HepG2 (cell line): Measurements from ENCODE around the gene FBXW8. TPM values are rescaled to one million over a fixed set of nuclear protein-coding genes. Genes with fewer than 3 reads are reported as not detected.
A peak's percentile ranks its signal among the peaks of the same experiment; 100 is the strongest.

Experiments used
- ARNTL ChIP-seq: sonication (generic); formaldehyde crosslinking; IDR thresholded peaks from 2 replicates; pipeline ENCODE4 v1.4.0; 2020; ENCODE audit warnings: mild to moderate bottlenecking, missing genetic modification reagents
- EHMT2 ChIP-seq: fragments of 200-600 bp; sonication (generic); IDR thresholded peaks from 2 replicates; pipeline ENCODE4 v1.7.0; 2017; ENCODE audit warnings: antibody characterized with exemption, low read depth, low read length, borderline replicate concordance
- ELF1 ChIP-seq: sonication (generic); formaldehyde crosslinking; IDR thresholded peaks from 2 replicates; pipeline ENCODE4 v1.4.0; 2020; ENCODE audit warnings: missing genetic modification reagents
- ETV5 ChIP-seq: IDR thresholded peaks from 2 replicates; pipeline ENCODE4 v1.6.1; 2018; ENCODE audit warnings: missing biosample characterization, missing genetic modification reagents, inconsistent platforms, borderline replicate concordance
- GABPB1 ChIP-seq: IDR thresholded peaks from 2 replicates; pipeline ENCODE4 v1.6.1; 2016; ENCODE audit warnings: mild to moderate bottlenecking, missing genetic modification reagents, moderate library complexity, missing compliant biosample characterization
- HNRNPL ChIP-seq: fragments of 200-400 bp; formaldehyde crosslinking; IDR thresholded peaks from 2 replicates; pipeline ENCODE4 v1.6.1; 2017; ENCODE audit warnings: mild to moderate bottlenecking, low read depth, low read length
- HNRNPUL1 ChIP-seq: fragments of 200-400 bp; formaldehyde crosslinking; IDR thresholded peaks from 2 replicates; pipeline ENCODE4 v1.6.1; 2017; ENCODE audit warnings: low read depth, mild to moderate bottlenecking, low read length, moderate library complexity
- KDM2A ChIP-seq: sonication (generic); formaldehyde crosslinking; IDR thresholded peaks from 2 replicates; pipeline ENCODE4 v1.4.0; 2020; ENCODE audit warnings: low read depth, missing genetic modification reagents, borderline replicate concordance
- MAFF ChIP-seq: IDR thresholded peaks from 2 replicates; pipeline ENCODE4 v1.6.1; 2011; ENCODE audit warnings: low read depth, low read length, improper control_type of control experiment
- NCOA2 ChIP-seq: sonication (generic); formaldehyde crosslinking; IDR thresholded peaks from 2 replicates; pipeline ENCODE4 v1.8.0; 2022; ENCODE audit warnings: inconsistent platforms
- POGZ ChIP-seq: sonication (generic); formaldehyde crosslinking; IDR thresholded peaks from 2 replicates; pipeline ENCODE4 v1.4.0; 2020; ENCODE audit warnings: mild to moderate bottlenecking, missing genetic modification reagents
- SAP130 ChIP-seq: IDR thresholded peaks from 2 replicates; pipeline ENCODE4 v1.6.1; 2016; ENCODE audit warnings: low read depth
- SMARCE1 ChIP-seq: fragments of 450-650 bp; IDR thresholded peaks from 2 replicates; pipeline ENCODE4 v1.6.1; 2017; ENCODE audit warnings: borderline replicate concordance
- STAT5B ChIP-seq: sonication (generic); formaldehyde crosslinking; IDR thresholded peaks from 2 replicates; pipeline ENCODE4 v1.4.0; 2020; ENCODE audit warnings: missing genetic modification reagents
- ZNF17 ChIP-seq: sonication (generic); formaldehyde crosslinking; IDR thresholded peaks from 2 replicates; pipeline ENCODE4 v1.5.0; 2020; ENCODE audit warnings: mild to moderate bottlenecking, missing genetic modification reagents
- ZNF224 ChIP-seq: sonication (generic); formaldehyde crosslinking; IDR thresholded peaks from 2 replicates; pipeline ENCODE4 v1.5.0; 2020; ENCODE audit warnings: mild to moderate bottlenecking, missing genetic modification reagents
- ZNF296 ChIP-seq: sonication (generic); formaldehyde crosslinking; conservative IDR thresholded peaks from 2 replicates; pipeline ENCODE4 v1.5.0; 2020; ENCODE audit warnings: mild to moderate bottlenecking, missing genetic modification reagents
- ZNF501 ChIP-seq: sonication (generic); formaldehyde crosslinking; IDR thresholded peaks from 2 replicates; pipeline ENCODE4 v1.5.1; 2020; ENCODE audit warnings: mild to moderate bottlenecking, moderate library complexity, missing genetic modification reagents
- ZNF530 ChIP-seq: sonication (generic); formaldehyde crosslinking; IDR thresholded peaks from 2 replicates; pipeline ENCODE4 v1.5.0; 2020; ENCODE audit warnings: low read depth, mild to moderate bottlenecking, missing genetic modification reagents
- ZNF737 ChIP-seq: sonication (generic); formaldehyde crosslinking; IDR thresholded peaks from 2 replicates; pipeline ENCODE4 v1.5.0; 2020; ENCODE audit warnings: missing genetic modification reagents, mild to moderate bottlenecking, borderline replicate concordance
- polyA plus RNA-seq, 8 experiments: library from polyadenylated mRNA; depleted of rRNA in 3 of 8; stranded (reverse) in 7 of 8; unstranded in 1 of 8; fragments of >200 nt; fragmentation: Illumina TruSeq in 4 of 8; extraction: Trizol in 4 of 8; gene quantifications; 2 replicates each; pipeline versions ENCODE4 v1.2.1 to v1.2.3, GENCODE V29; 2011 to 2016; ENCODE audit warnings: low read depth in 4 of 8, missing spikeins in 1 of 8, mixed read lengths in 1 of 8; ENCODE audit not compliant: insufficient read depth in 1 of 8
- total RNA-seq, 5 experiments: library from RNA; depleted of rRNA; stranded (reverse); fragments of >200 nt; fragmentation: Illumina TruSeq; extraction: Trizol; gene quantifications; 2 replicates each; pipeline ENCODE4 v1.2.3, GENCODE V29; 2016; ENCODE audit warnings: low read depth in 1 of 5
- TF ChIP-seq, protein P1 (sequence below): sonication (generic); formaldehyde crosslinking; IDR thresholded peaks from 2 replicates; pipeline ENCODE4 v1.4.0; 2020; ENCODE audit warnings: mild to moderate bottlenecking, missing genetic modification reagents
- TF ChIP-seq, protein P2 (sequence below): sonication (generic); formaldehyde crosslinking; IDR thresholded peaks from 2 replicates; pipeline ENCODE4 v1.5.0; 2020; ENCODE audit warnings: mild to moderate bottlenecking, missing genetic modification reagents
- TF ChIP-seq, protein P3 (sequence below): sonication (generic); formaldehyde crosslinking; IDR thresholded peaks from 2 replicates; pipeline ENCODE4 v1.5.0; 2020; ENCODE audit warnings: missing genetic modification reagents
- TF ChIP-seq, protein P4 (sequence below): sonication (generic); formaldehyde crosslinking; IDR thresholded peaks from 2 replicates; pipeline ENCODE4 v1.9.0; 2021; ENCODE audit warnings: missing genetic modification reagents, borderline replicate concordance

Gene FBXW8
- total and polyA plus RNA-seq, 2 of the 13 experiments (the other 11 are each of a cell fraction or from before 2014, with no cell fraction given) = 5.1 to 5.9 TPM

DNA sequence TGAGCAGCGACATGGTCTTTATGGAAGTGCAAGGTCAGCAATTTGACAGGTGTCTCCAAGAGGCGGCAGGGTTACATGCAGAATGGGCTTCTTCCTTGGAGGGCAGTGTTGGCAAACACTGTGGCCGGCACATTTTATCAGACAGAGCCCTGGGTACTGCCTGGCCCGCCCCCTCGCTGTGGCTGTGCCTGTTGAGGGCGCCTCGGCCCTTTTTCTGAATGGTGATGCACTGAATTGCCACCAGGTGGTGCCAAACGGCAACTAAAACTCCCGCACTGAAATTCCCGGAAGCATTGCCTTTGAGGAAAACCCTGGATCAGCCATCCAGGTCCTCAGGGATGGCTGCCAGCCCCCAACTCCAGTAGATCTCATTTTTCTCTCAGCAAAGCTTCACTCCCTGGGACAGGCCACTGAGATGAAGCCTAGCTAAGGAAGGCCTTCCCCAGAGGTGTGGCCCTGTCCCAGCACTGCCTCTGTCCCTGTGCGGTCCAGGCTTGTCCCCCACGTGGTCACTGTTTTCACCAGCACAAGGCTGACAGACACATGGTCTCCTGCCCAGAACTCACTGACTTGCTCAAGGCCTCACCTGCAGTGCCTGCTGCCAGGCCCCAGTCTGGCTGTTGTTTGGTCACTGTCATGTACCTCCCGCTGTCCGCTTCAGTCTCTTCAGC is 114.9 kb downstream of the FBXW8 start (continued):
- TF ChIP-seq, protein P1, sequence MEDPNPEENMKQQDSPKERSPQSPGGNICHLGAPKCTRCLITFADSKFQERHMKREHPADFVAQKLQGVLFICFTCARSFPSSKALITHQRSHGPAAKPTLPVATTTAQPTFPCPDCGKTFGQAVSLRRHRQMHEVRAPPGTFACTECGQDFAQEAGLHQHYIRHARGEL (CRISPR knock-in tag) = 0 out of 2 replicates have a peak, but pooled peaks have one; percentile 48
- 0 out of 2 replicates have a peak, but pooled peaks have one; percentile 47 for TF ChIP-seq ZNF501 (CRISPR knock-in tag)
- TF ChIP-seq, protein P2, sequence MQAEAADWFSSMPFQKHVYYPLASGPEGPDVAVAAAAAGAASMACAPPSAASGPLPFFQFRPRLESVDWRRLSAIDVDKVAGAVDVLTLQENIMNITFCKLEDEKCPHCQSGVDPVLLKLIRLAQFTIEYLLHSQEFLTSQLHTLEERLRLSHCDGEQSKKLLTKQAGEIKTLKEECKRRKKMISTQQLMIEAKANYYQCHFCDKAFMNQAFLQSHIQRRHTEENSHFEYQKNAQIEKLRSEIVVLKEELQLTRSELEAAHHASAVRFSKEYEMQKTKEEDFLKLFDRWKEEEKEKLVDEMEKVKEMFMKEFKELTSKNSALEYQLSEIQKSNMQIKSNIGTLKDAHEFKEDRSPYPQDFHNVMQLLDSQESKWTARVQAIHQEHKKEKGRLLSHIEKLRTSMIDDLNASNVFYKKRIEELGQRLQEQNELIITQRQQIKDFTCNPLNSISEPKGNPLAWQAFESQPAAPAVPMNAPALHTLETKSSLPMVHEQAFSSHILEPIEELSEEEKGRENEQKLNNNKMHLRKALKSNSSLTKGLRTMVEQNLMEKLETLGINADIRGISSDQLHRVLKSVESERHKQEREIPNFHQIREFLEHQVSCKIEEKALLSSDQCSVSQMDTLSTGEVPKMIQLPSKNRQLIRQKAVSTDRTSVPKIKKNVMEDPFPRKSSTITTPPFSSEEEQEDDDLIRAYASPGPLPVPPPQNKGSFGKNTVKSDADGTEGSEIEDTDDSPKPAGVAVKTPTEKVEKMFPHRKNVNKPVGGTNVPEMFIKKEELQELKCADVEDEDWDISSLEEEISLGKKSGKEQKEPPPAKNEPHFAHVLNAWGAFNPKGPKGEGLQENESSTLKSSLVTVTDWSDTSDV (CRISPR knock-in tag) = no peak
- no peak for TF ChIP-seq NCOA2 (CRISPR knock-in tag)
- TF ChIP-seq SMARCE1 = no peak
- no peak for TF ChIP-seq ZNF296 (CRISPR knock-in tag)
- TF ChIP-seq, protein P3, sequence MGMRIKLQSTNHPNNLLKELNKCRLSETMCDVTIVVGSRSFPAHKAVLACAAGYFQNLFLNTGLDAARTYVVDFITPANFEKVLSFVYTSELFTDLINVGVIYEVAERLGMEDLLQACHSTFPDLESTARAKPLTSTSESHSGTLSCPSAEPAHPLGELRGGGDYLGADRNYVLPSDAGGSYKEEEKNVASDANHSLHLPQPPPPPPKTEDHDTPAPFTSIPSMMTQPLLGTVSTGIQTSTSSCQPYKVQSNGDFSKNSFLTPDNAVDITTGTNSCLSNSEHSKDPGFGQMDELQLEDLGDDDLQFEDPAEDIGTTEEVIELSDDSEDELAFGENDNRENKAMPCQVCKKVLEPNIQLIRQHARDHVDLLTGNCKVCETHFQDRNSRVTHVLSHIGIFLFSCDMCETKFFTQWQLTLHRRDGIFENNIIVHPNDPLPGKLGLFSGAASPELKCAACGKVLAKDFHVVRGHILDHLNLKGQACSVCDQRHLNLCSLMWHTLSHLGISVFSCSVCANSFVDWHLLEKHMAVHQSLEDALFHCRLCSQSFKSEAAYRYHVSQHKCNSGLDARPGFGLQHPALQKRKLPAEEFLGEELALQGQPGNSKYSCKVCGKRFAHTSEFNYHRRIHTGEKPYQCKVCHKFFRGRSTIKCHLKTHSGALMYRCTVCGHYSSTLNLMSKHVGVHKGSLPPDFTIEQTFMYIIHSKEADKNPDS (CRISPR knock-in tag) = no peak
- TF ChIP-seq HNRNPL = no peak
- TF ChIP-seq HNRNPUL1 = no peak
- no peak for TF ChIP-seq GABPB1 (CRISPR knock-in tag)
- TF ChIP-seq EHMT2 = no peak
- no peak for TF ChIP-seq ZNF17 (CRISPR knock-in tag)
- no peak for TF ChIP-seq ZNF530 (CRISPR knock-in tag)
- peak; percentile 77 for TF ChIP-seq ELF1 (CRISPR knock-in tag)
- TF ChIP-seq STAT5B (CRISPR knock-in tag) = no peak
- no peak for TF ChIP-seq ARNTL (CRISPR knock-in tag)
- TF ChIP-seq ZNF224 (CRISPR knock-in tag) = no peak
- peak; percentile 62; the same call in 1 of the 2 replicates for TF ChIP-seq KDM2A
- TF ChIP-seq POGZ (CRISPR knock-in tag) = no peak
- TF ChIP-seq ZNF737 (CRISPR knock-in tag) = no peak
- TF ChIP-seq SAP130 (CRISPR knock-in tag) = peak; percentile 28; the same call in 1 of the 2 replicates
- TF ChIP-seq MAFF = peak; percentile 99
- TF ChIP-seq ETV5 (CRISPR knock-in tag) = peak; percentile 58; the same call in 1 of the 2 replicates
- TF ChIP-seq, protein P4, sequence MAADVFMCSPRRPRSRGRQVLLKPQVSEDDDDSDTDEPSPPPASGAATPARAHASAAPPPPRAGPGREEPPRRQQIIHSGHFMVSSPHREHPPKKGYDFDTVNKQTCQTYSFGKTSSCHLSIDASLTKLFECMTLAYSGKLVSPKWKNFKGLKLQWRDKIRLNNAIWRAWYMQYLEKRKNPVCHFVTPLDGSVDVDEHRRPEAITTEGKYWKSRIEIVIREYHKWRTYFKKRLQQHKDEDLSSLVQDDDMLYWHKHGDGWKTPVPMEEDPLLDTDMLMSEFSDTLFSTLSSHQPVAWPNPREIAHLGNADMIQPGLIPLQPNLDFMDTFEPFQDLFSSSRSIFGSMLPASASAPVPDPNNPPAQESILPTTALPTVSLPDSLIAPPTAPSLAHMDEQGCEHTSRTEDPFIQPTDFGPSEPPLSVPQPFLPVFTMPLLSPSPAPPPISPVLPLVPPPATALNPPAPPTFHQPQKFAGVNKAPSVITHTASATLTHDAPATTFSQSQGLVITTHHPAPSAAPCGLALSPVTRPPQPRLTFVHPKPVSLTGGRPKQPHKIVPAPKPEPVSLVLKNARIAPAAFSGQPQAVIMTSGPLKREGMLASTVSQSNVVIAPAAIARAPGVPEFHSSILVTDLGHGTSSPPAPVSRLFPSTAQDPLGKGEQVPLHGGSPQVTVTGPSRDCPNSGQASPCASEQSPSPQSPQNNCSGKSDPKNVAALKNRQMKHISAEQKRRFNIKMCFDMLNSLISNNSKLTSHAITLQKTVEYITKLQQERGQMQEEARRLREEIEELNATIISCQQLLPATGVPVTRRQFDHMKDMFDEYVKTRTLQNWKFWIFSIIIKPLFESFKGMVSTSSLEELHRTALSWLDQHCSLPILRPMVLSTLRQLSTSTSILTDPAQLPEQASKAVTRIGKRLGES (CRISPR knock-in tag) = no peak
